Measurements from ENCODE around the gene MYZAP. TPM values are rescaled to one million over a fixed set of nuclear protein-coding genes. Genes with fewer than 3 reads are reported as not detected.

Gene MYZAP
- total RNA-seq, 1 experiment from 2014 or later = 0.68 TPM

DNA sequence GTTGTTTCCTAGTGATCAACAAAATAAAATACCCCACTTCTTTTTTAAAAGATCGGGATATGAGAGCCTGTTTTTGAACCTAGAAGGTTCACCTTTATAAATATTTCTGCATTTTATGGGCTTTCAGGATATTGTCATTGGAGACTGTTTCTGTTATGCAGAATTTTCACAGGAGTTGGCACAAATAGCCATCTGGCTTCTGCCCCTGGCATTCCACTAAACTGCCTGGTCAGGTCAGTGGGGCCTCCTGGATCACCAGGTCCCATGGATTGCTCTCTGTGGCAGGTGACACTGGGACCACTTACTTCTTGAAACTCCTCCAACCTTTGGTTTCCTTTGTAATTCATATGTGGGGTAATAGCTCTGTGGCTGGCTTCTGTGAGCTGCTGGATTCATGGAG lies 89.3 kb downstream of the MYZAP start:
- no peak for DNase-seq (ENCODE audit: low spot score)
- Mint-ChIP-seq H3K36me3 (no peaks in the 10 kb centered on the region), H3K9me3 (peaks cover 4% of the 10 kb centered on the region), H3K27ac (no peak overlapping the region), H3K4me3 (no peak overlapping the region), H3K27me3 (ENCODE audit: low read depth) (peaks cover 5% of the 10 kb centered on the region), H3K4me1 (no peaks in the 10 kb centered on the region)
- POLR2A ChIA-PET = interaction anchor here (1.0 kb wide), 1 partner anchor 12 kb away, joined by 3 read pairs; no protein-coding TSS in a partner anchor
- ATAC-seq = no peak
- CTCF ChIA-PET = no interaction called here
- TF ChIP-seq ZBTB21 (CRISPR knock-in tag; IDR thresholded peaks at IDR 0.05; ENCODE audit: borderline replicate concordance) (no peak), CBFB (CRISPR knock-in tag; IDR thresholded peaks at IDR 0.05; ENCODE audit: low read depth) (no peak), FOXP1 (CRISPR knock-in tag; IDR thresholded peaks at IDR 0.05; ENCODE audit: borderline replicate concordance) (no peak), ZNF396 (CRISPR knock-in tag; IDR thresholded peaks at IDR 0.05; ENCODE audit: borderline replicate concordance) (no peak), ZNF232 (CRISPR knock-in tag; IDR thresholded peaks at IDR 0.05) (no peak)
- TF ChIP-seq, protein P1, sequence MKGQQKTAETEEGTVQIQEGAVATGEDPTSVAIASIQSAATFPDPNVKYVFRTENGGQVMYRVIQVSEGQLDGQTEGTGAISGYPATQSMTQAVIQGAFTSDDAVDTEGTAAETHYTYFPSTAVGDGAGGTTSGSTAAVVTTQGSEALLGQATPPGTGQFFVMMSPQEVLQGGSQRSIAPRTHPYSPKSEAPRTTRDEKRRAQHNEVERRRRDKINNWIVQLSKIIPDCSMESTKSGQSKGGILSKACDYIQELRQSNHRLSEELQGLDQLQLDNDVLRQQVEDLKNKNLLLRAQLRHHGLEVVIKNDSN (CRISPR knock-in tag; IDR thresholded peaks at IDR 0.05) = no peak
- TF ChIP-seq, protein P2, sequence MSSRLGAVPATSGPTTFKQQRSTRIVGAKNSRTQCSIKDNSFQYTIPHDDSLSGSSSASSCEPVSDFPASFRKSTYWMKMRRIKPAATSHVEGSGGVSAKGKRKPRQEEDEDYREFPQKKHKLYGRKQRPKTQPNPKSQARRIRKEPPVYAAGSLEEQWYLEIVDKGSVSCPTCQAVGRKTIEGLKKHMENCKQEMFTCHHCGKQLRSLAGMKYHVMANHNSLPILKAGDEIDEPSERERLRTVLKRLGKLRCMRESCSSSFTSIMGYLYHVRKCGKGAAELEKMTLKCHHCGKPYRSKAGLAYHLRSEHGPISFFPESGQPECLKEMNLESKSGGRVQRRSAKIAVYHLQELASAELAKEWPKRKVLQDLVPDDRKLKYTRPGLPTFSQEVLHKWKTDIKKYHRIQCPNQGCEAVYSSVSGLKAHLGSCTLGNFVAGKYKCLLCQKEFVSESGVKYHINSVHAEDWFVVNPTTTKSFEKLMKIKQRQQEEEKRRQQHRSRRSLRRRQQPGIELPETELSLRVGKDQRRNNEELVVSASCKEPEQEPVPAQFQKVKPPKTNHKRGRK (CRISPR knock-in tag; IDR thresholded peaks at IDR 0.05; ENCODE audit: borderline replicate concordance) = no peak

DNA sequence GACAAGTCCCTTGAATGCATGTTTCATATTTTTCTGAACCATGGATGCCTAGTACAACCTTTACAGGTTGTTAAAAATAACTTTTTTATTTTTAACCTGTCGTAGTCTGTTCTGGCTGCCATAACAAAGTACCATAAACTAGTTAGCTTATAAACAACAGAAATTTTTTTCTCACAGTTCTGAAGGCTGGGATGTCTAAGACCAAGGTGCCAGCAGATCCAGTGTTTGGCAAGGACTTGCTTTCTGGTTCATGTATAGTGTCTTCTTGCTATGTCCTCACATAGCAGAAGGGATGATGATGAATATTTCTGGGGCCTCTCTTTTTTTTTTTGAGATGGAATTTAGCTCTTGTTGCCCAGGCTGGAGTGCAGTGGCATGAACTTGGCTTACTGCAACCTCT lies 91.8 kb downstream of the MYZAP start:
- TF ChIP-seq PRRX2 (CRISPR knock-in tag; IDR thresholded peaks at IDR 0.05) (no peak), GRHL2 (CRISPR knock-in tag; IDR thresholded peaks at IDR 0.05; ENCODE audit: insufficient replicate concordance, severe bottlenecking) (no peak), ZNF317 (CRISPR knock-in tag; IDR thresholded peaks at IDR 0.05; ENCODE audit: borderline replicate concordance, low read depth) (no peak), ZNF232 (CRISPR knock-in tag; IDR thresholded peaks at IDR 0.05) (no peak), CBFB (CRISPR knock-in tag; IDR thresholded peaks at IDR 0.05; ENCODE audit: low read depth) (no peak), FOXJ3 (CRISPR knock-in tag; IDR thresholded peaks at IDR 0.05; ENCODE audit: borderline replicate concordance) (no peak), GTF2I (CRISPR knock-in tag; conservative IDR thresholded peaks at IDR 0.05) (no peak), SOX15 (CRISPR knock-in tag; IDR thresholded peaks at IDR 0.05) (no peak), TEAD4 (CRISPR knock-in tag; IDR thresholded peaks at IDR 0.05) (no peak), GABPB1 (CRISPR knock-in tag; IDR thresholded peaks at IDR 0.05) (no peak)
- TF ChIP-seq, protein P3, sequence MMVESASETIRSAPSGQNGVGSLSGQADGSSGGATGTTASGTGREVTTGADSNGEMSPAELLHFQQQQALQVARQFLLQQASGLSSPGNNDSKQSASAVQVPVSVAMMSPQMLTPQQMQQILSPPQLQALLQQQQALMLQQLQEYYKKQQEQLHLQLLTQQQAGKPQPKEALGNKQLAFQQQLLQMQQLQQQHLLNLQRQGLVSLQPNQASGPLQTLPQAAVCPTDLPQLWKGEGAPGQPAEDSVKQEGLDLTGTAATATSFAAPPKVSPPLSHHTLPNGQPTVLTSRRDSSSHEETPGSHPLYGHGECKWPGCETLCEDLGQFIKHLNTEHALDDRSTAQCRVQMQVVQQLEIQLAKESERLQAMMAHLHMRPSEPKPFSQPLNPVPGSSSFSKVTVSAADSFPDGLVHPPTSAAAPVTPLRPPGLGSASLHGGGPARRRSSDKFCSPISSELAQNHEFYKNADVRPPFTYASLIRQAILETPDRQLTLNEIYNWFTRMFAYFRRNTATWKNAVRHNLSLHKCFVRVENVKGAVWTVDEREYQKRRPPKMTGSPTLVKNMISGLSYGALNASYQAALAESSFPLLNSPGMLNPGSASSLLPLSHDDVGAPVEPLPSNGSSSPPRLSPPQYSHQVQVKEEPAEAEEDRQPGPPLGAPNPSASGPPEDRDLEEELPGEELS (CRISPR knock-in tag; IDR thresholded peaks at IDR 0.05) = no peak
- TF ChIP-seq, protein P4, sequence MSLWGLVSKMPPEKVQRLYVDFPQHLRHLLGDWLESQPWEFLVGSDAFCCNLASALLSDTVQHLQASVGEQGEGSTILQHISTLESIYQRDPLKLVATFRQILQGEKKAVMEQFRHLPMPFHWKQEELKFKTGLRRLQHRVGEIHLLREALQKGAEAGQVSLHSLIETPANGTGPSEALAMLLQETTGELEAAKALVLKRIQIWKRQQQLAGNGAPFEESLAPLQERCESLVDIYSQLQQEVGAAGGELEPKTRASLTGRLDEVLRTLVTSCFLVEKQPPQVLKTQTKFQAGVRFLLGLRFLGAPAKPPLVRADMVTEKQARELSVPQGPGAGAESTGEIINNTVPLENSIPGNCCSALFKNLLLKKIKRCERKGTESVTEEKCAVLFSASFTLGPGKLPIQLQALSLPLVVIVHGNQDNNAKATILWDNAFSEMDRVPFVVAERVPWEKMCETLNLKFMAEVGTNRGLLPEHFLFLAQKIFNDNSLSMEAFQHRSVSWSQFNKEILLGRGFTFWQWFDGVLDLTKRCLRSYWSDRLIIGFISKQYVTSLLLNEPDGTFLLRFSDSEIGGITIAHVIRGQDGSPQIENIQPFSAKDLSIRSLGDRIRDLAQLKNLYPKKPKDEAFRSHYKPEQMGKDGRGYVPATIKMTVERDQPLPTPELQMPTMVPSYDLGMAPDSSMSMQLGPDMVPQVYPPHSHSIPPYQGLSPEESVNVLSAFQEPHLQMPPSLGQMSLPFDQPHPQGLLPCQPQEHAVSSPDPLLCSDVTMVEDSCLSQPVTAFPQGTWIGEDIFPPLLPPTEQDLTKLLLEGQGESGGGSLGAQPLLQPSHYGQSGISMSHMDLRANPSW (CRISPR knock-in tag; conservative IDR thresholded peaks at IDR 0.05; ENCODE audit: low read depth) = no peak
- TF ChIP-seq, protein P5, sequence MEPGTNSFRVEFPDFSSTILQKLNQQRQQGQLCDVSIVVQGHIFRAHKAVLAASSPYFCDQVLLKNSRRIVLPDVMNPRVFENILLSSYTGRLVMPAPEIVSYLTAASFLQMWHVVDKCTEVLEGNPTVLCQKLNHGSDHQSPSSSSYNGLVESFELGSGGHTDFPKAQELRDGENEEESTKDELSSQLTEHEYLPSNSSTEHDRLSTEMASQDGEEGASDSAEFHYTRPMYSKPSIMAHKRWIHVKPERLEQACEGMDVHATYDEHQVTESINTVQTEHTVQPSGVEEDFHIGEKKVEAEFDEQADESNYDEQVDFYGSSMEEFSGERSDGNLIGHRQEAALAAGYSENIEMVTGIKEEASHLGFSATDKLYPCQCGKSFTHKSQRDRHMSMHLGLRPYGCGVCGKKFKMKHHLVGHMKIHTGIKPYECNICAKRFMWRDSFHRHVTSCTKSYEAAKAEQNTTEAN (CRISPR knock-in tag; IDR thresholded peaks at IDR 0.05) = no peak
- TF ChIP-seq, protein P6, sequence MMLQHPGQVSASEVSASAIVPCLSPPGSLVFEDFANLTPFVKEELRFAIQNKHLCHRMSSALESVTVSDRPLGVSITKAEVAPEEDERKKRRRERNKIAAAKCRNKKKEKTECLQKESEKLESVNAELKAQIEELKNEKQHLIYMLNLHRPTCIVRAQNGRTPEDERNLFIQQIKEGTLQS (CRISPR knock-in tag; conservative IDR thresholded peaks at IDR 0.05) = no peak
- TF ChIP-seq, protein P7, sequence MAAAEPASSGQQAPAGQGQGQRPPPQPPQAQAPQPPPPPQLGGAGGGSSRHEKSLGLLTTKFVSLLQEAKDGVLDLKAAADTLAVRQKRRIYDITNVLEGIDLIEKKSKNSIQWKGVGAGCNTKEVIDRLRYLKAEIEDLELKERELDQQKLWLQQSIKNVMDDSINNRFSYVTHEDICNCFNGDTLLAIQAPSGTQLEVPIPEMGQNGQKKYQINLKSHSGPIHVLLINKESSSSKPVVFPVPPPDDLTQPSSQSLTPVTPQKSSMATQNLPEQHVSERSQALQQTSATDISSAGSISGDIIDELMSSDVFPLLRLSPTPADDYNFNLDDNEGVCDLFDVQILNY (CRISPR knock-in tag; IDR thresholded peaks at IDR 0.05) = no peak
- TF ChIP-seq, protein P8, sequence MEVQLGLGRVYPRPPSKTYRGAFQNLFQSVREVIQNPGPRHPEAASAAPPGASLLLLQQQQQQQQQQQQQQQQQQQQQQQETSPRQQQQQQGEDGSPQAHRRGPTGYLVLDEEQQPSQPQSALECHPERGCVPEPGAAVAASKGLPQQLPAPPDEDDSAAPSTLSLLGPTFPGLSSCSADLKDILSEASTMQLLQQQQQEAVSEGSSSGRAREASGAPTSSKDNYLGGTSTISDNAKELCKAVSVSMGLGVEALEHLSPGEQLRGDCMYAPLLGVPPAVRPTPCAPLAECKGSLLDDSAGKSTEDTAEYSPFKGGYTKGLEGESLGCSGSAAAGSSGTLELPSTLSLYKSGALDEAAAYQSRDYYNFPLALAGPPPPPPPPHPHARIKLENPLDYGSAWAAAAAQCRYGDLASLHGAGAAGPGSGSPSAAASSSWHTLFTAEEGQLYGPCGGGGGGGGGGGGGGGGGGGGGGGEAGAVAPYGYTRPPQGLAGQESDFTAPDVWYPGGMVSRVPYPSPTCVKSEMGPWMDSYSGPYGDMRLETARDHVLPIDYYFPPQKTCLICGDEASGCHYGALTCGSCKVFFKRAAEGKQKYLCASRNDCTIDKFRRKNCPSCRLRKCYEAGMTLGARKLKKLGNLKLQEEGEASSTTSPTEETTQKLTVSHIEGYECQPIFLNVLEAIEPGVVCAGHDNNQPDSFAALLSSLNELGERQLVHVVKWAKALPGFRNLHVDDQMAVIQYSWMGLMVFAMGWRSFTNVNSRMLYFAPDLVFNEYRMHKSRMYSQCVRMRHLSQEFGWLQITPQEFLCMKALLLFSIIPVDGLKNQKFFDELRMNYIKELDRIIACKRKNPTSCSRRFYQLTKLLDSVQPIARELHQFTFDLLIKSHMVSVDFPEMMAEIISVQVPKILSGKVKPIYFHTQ (CRISPR knock-in tag; IDR thresholded peaks at IDR 0.05) = no peak
- H3K36me3 Mint-ChIP-seq = no peaks in the 10 kb centered on the region
- no peak overlapping the region for H3K27ac Mint-ChIP-seq
- no peaks in the 10 kb centered on the region for H3K4me1 Mint-ChIP-seq
- H3K27me3 Mint-ChIP-seq (ENCODE audit: low read depth) = peaks cover 5% of the 10 kb centered on the region
- no peak for ATAC-seq
- no peak for DNase-seq (ENCODE audit: low spot score)
- ChIA-PET POLR2A (no interaction called here), CTCF (no interaction called here)
- peaks cover 4% of the 10 kb centered on the region for H3K9me3 Mint-ChIP-seq
- H3K4me3 Mint-ChIP-seq = no peak overlapping the region
